Measurements from ENCODE around the gene IFTAP.

GRCh38 chr11:36620246-36620645 is 25.9 kb downstream of the IFTAP start:
- TF ChIP-seq CTCF (IDR thresholded peaks at IDR 0.05; ENCODE audit: poor library complexity): no peak
- no peak for TF ChIP-seq EZH2phosphoT487 (IDR thresholded peaks at IDR 0.05; ENCODE audit: low read depth, severe bottlenecking, unreplicated experiment)
